Measurements from ENCODE around the gene DUOXA1.
A peak's percentile ranks its signal among the peaks of the same experiment; 100 is the strongest.

DUOXA1 gene

GRCh38 chr15:45166834-45167630, 37.4 kb upstream of the DUOXA1 start:
- Histone ChIP-seq H3K4me1 (ENCODE audit: control insufficient read depth, insufficient read depth, low read length) (peaks cover 30% of the 10 kb centered on the region), H3K27me3 (ENCODE audit: control insufficient read depth, insufficient read depth, low read length) (no peaks in the 10 kb centered on the region), H3K9me3 (ENCODE audit: control insufficient read depth, insufficient read depth, low read length) (no peaks in the 10 kb centered on the region), H3K27ac (ENCODE audit: low read depth, low read length) (peak overlapping the region; percentile 98), H3K4me3 (ENCODE audit: low read depth, low read length) (peak overlapping the region; percentile 71), H3K36me3 (ENCODE audit: control insufficient read depth, insufficient read depth, low read length) (peaks cover 2% of the 10 kb centered on the region; the same call in 1 of the 2 replicates), H3K9ac (ENCODE audit: low read depth, low read length) (peak overlapping the region; percentile 93)

- Histone ChIP-seq H3K36me3 (ENCODE audit: control insufficient read depth, insufficient read depth, low read length) (no peaks in the 10 kb centered on the region), H3K4me1 (ENCODE audit: control insufficient read depth, insufficient read depth, low read length) (peaks cover 30% of the 10 kb centered on the region), H3K9ac (ENCODE audit: low read depth, low read length) (no peak overlapping the region), H3K4me3 (ENCODE audit: low read depth, low read length) (no peak overlapping the region), H3K27me3 (ENCODE audit: control insufficient read depth, insufficient read depth, low read length) (no peaks in the 10 kb centered on the region), H3K27ac (ENCODE audit: low read depth, low read length) (no peak overlapping the region), H3K9me3 (ENCODE audit: control insufficient read depth, insufficient read depth, low read length) (no peaks in the 10 kb centered on the region)
These were observed 35.9 kb upstream of the DUOXA1 start for GRCh38 chr15:45165536-45165935.

- Histone ChIP-seq H3K4me3 (ENCODE audit: low read depth, low read length) (no peak overlapping the region), H3K9me3 (ENCODE audit: control insufficient read depth, insufficient read depth, low read length) (no peaks in the 10 kb centered on the region), H3K27me3 (ENCODE audit: control insufficient read depth, insufficient read depth, low read length) (no peaks in the 10 kb centered on the region), H3K36me3 (ENCODE audit: control insufficient read depth, insufficient read depth, low read length) (no peaks in the 10 kb centered on the region), H3K27ac (ENCODE audit: low read depth, low read length) (no peak overlapping the region), H3K4me1 (ENCODE audit: control insufficient read depth, insufficient read depth, low read length) (peaks cover 25% of the 10 kb centered on the region), H3K9ac (ENCODE audit: low read depth, low read length) (no peak overlapping the region)
These were observed 35.2 kb upstream of the DUOXA1 start for GRCh38 chr15:45164914-45165313.

- Histone ChIP-seq H3K4me1 (ENCODE audit: control insufficient read depth, insufficient read depth, low read length) (peaks cover 14% of the 10 kb centered on the region), H3K4me3 (ENCODE audit: low read depth, low read length) (no peak overlapping the region), H3K36me3 (ENCODE audit: control insufficient read depth, insufficient read depth, low read length) (no peaks in the 10 kb centered on the region), H3K27me3 (ENCODE audit: control insufficient read depth, insufficient read depth, low read length) (no peaks in the 10 kb centered on the region), H3K27ac (ENCODE audit: low read depth, low read length) (no peak overlapping the region), H3K9ac (ENCODE audit: low read depth, low read length) (no peak overlapping the region), H3K9me3 (ENCODE audit: control insufficient read depth, insufficient read depth, low read length) (no peaks in the 10 kb centered on the region)
These were observed 33.8 kb upstream of the DUOXA1 start for GRCh38 chr15:45163508-45163856.

GRCh38 chr15:45162771-45163507, 33.3 kb upstream of the DUOXA1 start:
- Histone ChIP-seq H3K4me3 (ENCODE audit: low read depth, low read length) (no peak overlapping the region), H3K4me1 (ENCODE audit: control insufficient read depth, insufficient read depth, low read length) (peaks cover 15% of the 10 kb centered on the region), H3K27me3 (ENCODE audit: control insufficient read depth, insufficient read depth, low read length) (no peaks in the 10 kb centered on the region), H3K9ac (ENCODE audit: low read depth, low read length) (no peak overlapping the region), H3K9me3 (ENCODE audit: control insufficient read depth, insufficient read depth, low read length) (no peaks in the 10 kb centered on the region), H3K27ac (ENCODE audit: low read depth, low read length) (peak overlapping the region; percentile 8), H3K36me3 (ENCODE audit: control insufficient read depth, insufficient read depth, low read length) (no peaks in the 10 kb centered on the region)

GRCh38 chr15:45161666-45162065, 32.0 kb upstream of the DUOXA1 start:
- peaks cover 14% of the 10 kb centered on the region for H3K4me1 ChIP-seq (ENCODE audit: control insufficient read depth, insufficient read depth, low read length)
- H3K36me3 ChIP-seq (ENCODE audit: control insufficient read depth, insufficient read depth, low read length) = no peaks in the 10 kb centered on the region
- no peaks in the 10 kb centered on the region for H3K9me3 ChIP-seq (ENCODE audit: control insufficient read depth, insufficient read depth, low read length)
- H3K27ac ChIP-seq (ENCODE audit: low read depth, low read length) = no peak overlapping the region
- no peak overlapping the region for H3K4me3 ChIP-seq (ENCODE audit: low read depth, low read length)
- no peaks in the 10 kb centered on the region for H3K27me3 ChIP-seq (ENCODE audit: control insufficient read depth, insufficient read depth, low read length)
- H3K9ac ChIP-seq (ENCODE audit: low read depth, low read length) = no peak overlapping the region

- no peak overlapping the region for H3K9ac ChIP-seq (ENCODE audit: low read depth, low read length)
- no peak overlapping the region for H3K4me3 ChIP-seq (ENCODE audit: low read depth, low read length)
- no peaks in the 10 kb centered on the region for H3K36me3 ChIP-seq (ENCODE audit: control insufficient read depth, insufficient read depth, low read length)
- H3K27me3 ChIP-seq (ENCODE audit: control insufficient read depth, insufficient read depth, low read length) = no peaks in the 10 kb centered on the region
- H3K9me3 ChIP-seq (ENCODE audit: control insufficient read depth, insufficient read depth, low read length) = no peaks in the 10 kb centered on the region
- H3K27ac ChIP-seq (ENCODE audit: low read depth, low read length) = no peak overlapping the region
- H3K4me1 ChIP-seq (ENCODE audit: control insufficient read depth, insufficient read depth, low read length) = peaks cover 9% of the 10 kb centered on the region
These were observed 28.3 kb upstream of the DUOXA1 start for GRCh38 chr15:45157974-45158373.

- Histone ChIP-seq H3K9me3 (ENCODE audit: control insufficient read depth, insufficient read depth, low read length) (no peaks in the 10 kb centered on the region), H3K27ac (ENCODE audit: low read depth, low read length) (no peak overlapping the region), H3K27me3 (ENCODE audit: control insufficient read depth, insufficient read depth, low read length) (no peaks in the 10 kb centered on the region), H3K4me3 (ENCODE audit: low read depth, low read length) (no peak overlapping the region), H3K36me3 (ENCODE audit: control insufficient read depth, insufficient read depth, low read length) (no peaks in the 10 kb centered on the region), H3K4me1 (ENCODE audit: control insufficient read depth, insufficient read depth, low read length) (peaks cover 6% of the 10 kb centered on the region; the same call in 1 of the 2 replicates), H3K9ac (ENCODE audit: low read depth, low read length) (no peak overlapping the region)
These were observed 27.2 kb upstream of the DUOXA1 start for GRCh38 chr15:45156744-45157455.

GRCh38 chr15:45155739-45156138, 26.1 kb upstream of the DUOXA1 start:
- Histone ChIP-seq H3K27ac (ENCODE audit: low read depth, low read length) (no peak overlapping the region), H3K27me3 (ENCODE audit: control insufficient read depth, insufficient read depth, low read length) (no peaks in the 10 kb centered on the region), H3K9ac (ENCODE audit: low read depth, low read length) (no peak overlapping the region), H3K36me3 (ENCODE audit: control insufficient read depth, insufficient read depth, low read length) (no peaks in the 10 kb centered on the region), H3K4me1 (ENCODE audit: control insufficient read depth, insufficient read depth, low read length) (peaks cover 6% of the 10 kb centered on the region; the same call in 1 of the 2 replicates), H3K4me3 (ENCODE audit: low read depth, low read length) (no peak overlapping the region), H3K9me3 (ENCODE audit: control insufficient read depth, insufficient read depth, low read length) (no peaks in the 10 kb centered on the region)

GRCh38 chr15:45151998-45152828, 22.5 kb upstream of the DUOXA1 start:
- Histone ChIP-seq H3K36me3 (ENCODE audit: control insufficient read depth, insufficient read depth, low read length) (no peaks in the 10 kb centered on the region), H3K4me1 (ENCODE audit: control insufficient read depth, insufficient read depth, low read length) (no peaks in the 10 kb centered on the region), H3K4me3 (ENCODE audit: low read depth, low read length) (no peak overlapping the region), H3K27ac (ENCODE audit: low read depth, low read length) (no peak overlapping the region), H3K27me3 (ENCODE audit: control insufficient read depth, insufficient read depth, low read length) (no peaks in the 10 kb centered on the region), H3K9ac (ENCODE audit: low read depth, low read length) (no peak overlapping the region), H3K9me3 (ENCODE audit: control insufficient read depth, insufficient read depth, low read length) (no peaks in the 10 kb centered on the region)
